SU-DHL-6 (cell line): ENCODE measurements around the gene PRKCE.

Experiments used
- EZH2phosphoT487 ChIP-seq: fragments of 200-600 bp; sonication (generic), shearing (Covaris generic); conservative IDR thresholded peaks from 2 replicates; pipeline ENCODE4 v1.6.1; 2018; ENCODE audit warnings: mild to moderate bottlenecking, antibody characterized with exemption, low read length, moderate library complexity, mixed read lengths
- TF ChIP-seq, protein P1 (sequence below): fragments of 200-600 bp; sonication (generic); IDR thresholded peaks from one replicate; pipeline ENCODE4 v1.5.1; 2017; ENCODE audit warnings: antibody characterized with exemption, mild to moderate bottlenecking, low read length, moderate library complexity; ENCODE audit not compliant: insufficient read depth, poor library complexity, severe bottlenecking

DNA sequence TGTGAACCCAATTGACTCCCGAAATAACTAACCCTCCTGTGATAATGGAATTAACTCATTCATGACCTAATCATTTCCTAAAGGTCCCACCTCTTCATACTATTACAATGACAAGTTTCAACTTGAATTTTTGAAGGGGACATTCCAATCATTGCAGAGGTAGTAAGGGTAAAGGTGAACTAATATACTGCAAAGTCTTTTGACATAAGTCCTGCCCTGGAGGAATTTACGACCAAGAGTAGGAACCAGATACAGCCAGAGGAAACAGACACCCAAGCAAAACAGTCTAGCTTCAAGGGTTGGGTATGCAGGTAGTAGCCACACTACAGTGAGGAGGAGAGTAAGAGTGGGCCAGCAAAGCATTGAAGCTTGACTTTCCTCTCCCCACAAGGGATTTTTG, 39.2 kb upstream of the PRKCE start:
- TF ChIP-seq, protein P1, sequence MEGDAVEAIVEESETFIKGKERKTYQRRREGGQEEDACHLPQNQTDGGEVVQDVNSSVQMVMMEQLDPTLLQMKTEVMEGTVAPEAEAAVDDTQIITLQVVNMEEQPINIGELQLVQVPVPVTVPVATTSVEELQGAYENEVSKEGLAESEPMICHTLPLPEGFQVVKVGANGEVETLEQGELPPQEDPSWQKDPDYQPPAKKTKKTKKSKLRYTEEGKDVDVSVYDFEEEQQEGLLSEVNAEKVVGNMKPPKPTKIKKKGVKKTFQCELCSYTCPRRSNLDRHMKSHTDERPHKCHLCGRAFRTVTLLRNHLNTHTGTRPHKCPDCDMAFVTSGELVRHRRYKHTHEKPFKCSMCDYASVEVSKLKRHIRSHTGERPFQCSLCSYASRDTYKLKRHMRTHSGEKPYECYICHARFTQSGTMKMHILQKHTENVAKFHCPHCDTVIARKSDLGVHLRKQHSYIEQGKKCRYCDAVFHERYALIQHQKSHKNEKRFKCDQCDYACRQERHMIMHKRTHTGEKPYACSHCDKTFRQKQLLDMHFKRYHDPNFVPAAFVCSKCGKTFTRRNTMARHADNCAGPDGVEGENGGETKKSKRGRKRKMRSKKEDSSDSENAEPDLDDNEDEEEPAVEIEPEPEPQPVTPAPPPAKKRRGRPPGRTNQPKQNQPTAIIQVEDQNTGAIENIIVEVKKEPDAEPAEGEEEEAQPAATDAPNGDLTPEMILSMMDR = no peak
- no peak for TF ChIP-seq EZH2phosphoT487
